Measurements from ENCODE around the gene MILR1. TPM values are rescaled to one million over a fixed set of nuclear protein-coding genes. Genes with fewer than 3 reads are reported as not detected.

Gene MILR1
- total RNA-seq, 4 donors from 2014 or later, result 2.3 to 14.6 (median 6.8) TPM; not detected in 1

- Histone ChIP-seq H3K27ac (no peak overlapping the region), H3K36me3 (peaks cover 67 to 69% of the 10 kb centered on the region in 2 donors), H3K4me1 (peaks cover 21 to 61% of the 10 kb centered on the region in 2 donors), H3K4me3 (replicated peaks in 1 of 3) (no peak overlapping the region), H3K27me3 (no peaks in the 10 kb centered on the region), H3K9me3 (no peaks in the 10 kb centered on the region)
- TF ChIP-seq CTCF (IDR thresholded peaks at IDR 0.05) (no peak), POLR2A (IDR thresholded peaks at IDR 0.05) (no peak)
- WGBS, 2 donors, result 90 to 94% methylated on average over 6 of the region's 6 CpGs
- DNase-seq, result no peak
- intact Hi-C loops (cut with DNase I), result loop anchor here (5.0 to 10.0 kb wide), 2 partner anchors 147 to 195 kb away; no protein-coding TSS in a partner anchor
Measured at GRCh38 chr17:64499805-64500486, 51.0 kb downstream of the MILR1 start.

- Histone ChIP-seq H3K4me1 (peaks cover 20 to 56% of the 10 kb centered on the region in 2 donors), H3K27ac (no peak overlapping the region), H3K36me3 (peaks cover 67 to 69% of the 10 kb centered on the region in 2 donors), H3K9me3 (no peaks in the 10 kb centered on the region), H3K4me3 (replicated peaks in 1 of 3) (no peak overlapping the region), H3K27me3 (no peaks in the 10 kb centered on the region)
- 90 to 95% methylated on average over 8 of the region's 8 CpGs for WGBS, 2 donors
- TF ChIP-seq POLR2A (IDR thresholded peaks at IDR 0.05), result no peak
- no peak for TF ChIP-seq CTCF (IDR thresholded peaks at IDR 0.05)
- intact Hi-C loops (cut with DNase I), result loop anchor here (5.0 kb wide), 1 partner anchor 147 kb away; no protein-coding TSS in a partner anchor
- no peak for DNase-seq
Measured at GRCh38 chr17:64500487-64500859, 51.6 kb downstream of the MILR1 start.

DNA sequence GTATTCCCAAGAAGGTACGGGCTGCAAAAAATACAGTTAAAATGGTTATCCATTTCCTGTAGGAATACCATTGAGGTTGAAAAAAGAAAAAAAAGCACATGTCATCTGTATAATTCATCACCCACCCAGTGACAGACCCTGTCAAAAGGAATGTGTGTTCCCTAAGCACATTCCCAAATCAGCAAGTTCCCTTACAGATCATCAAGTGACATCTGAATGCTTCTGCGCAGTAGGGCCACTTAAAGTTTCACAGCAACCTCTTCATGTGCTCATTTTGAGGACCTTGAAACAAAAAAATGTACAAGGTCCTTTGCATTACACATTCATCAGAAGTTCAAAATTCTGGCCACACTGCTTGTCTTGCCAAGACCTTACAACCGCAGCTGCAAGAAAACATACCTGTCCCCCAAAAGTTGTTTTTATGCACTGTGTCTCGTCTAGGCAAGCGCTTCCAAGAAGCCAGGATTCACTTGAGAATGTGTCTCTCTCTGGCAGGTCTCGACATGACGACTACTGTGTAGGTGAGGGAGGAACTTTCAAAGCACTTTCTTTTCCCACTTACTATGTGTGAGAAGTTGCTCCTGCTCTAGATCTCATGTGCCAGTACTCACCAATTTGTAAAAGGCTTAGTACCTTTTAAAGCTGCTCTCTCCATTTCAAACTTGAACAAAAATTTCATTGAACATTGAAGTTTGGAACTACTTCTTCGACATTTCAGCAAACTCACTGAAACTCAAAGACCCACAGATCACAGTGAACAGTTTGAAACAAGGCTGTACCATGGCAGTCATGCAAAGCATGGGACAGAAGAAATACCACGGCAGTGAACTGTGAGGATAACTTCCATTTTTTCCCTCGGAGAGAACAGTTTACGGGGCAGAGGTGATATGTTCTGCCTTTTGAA, 52.2 kb downstream of the MILR1 start:
- no peaks in the 10 kb centered on the region for H3K9me3 ChIP-seq
- intact Hi-C loops (cut with DNase I), result loop anchor here (5.0 kb wide), 1 partner anchor 146 kb away; no protein-coding TSS in a partner anchor
- no peak overlapping the region for H3K27ac ChIP-seq
- 85 to 89% methylated on average over 11 of the region's 11 CpGs for WGBS, 2 donors
- peaks cover 13 to 50% of the 10 kb centered on the region in 2 donors for H3K4me1 ChIP-seq
- H3K4me3 ChIP-seq (replicated peaks in 1 of 3), result no peak overlapping the region
- peaks cover 67 to 69% of the 10 kb centered on the region in 2 donors for H3K36me3 ChIP-seq
- H3K27me3 ChIP-seq, result no peaks in the 10 kb centered on the region
- no peak for DNase-seq
- TF ChIP-seq POLR2A (IDR thresholded peaks at IDR 0.05), result no peak
- no peak for TF ChIP-seq CTCF (IDR thresholded peaks at IDR 0.05)

DNA sequence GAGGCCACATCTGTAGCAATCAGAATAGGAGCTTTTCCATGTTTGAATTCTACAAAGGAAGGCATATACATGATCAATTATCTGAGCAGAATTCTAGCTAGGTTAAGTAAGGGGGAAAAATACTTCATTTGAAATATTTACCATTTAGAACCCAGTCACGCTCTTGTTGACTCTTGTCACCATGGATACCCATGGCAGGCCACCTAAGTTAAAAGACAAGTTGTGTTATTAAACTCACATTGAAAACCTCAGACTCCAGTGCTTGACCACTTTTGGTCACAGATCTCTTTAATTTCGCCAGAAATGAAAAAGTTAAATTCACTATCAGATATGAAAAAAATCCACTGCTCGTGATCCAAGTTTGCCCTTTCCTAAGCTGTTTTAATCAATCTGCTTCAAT, 53.1 kb downstream of the MILR1 start:
- H3K9me3 ChIP-seq, result no peaks in the 10 kb centered on the region
- peaks cover 67 to 69% of the 10 kb centered on the region in 2 donors for H3K36me3 ChIP-seq
- TF ChIP-seq CTCF (IDR thresholded peaks at IDR 0.05), result no peak
- no peak for TF ChIP-seq POLR2A (IDR thresholded peaks at IDR 0.05)
- no peak for DNase-seq
- no peak overlapping the region for H3K27ac ChIP-seq
- H3K27me3 ChIP-seq, result no peaks in the 10 kb centered on the region
- H3K4me3 ChIP-seq (replicated peaks in 1 of 3), result no peak overlapping the region
- peaks cover 11 to 49% of the 10 kb centered on the region in 2 donors for H3K4me1 ChIP-seq
- intact Hi-C loops (cut with DNase I), result loop anchor here (5.0 kb wide), 1 partner anchor 145 kb away; no protein-coding TSS in a partner anchor
- 86 to 90% methylated on average over 3 of the region's 3 CpGs for WGBS, 2 donors

Data from thyroid gland (tissue), 4 donors.